IMR-90 (cell line): ENCODE measurements around the gene USH1G. TPM values are rescaled to one million over a fixed set of nuclear protein-coding genes. Genes with fewer than 3 reads are reported as not detected.

Experiments
- ATAC-seq: fragments of 200-7000 bp; cut with Tn5 transposase; 2 replicates; pipeline ENCODE4 v1.9.1; 2020; ENCODE audit warnings: low read depth, mild to moderate bottlenecking, moderate library complexity
- BruUV-seq: library from RNA; stranded (reverse); fragments of 400-500 nt; replicated peaks from 2 replicates; lab custom pipeline; 2021; lab: Mats Ljungman, UMichigan
- CTCF ChIA-PET: fragments of 300-600 bp; formaldehyde crosslinking; extraction: SDS; loops from one replicate; lab custom pipeline; 2021; ENCODE audit warnings: antibody characterized with exemption; lab: Yijun Ruan, JAX
- POLR2A ChIA-PET: fragments of 300-600 bp; sonication (Branson Sonifier 250); formaldehyde crosslinking; loops from one replicate; lab custom pipeline; 2022; ENCODE audit warnings: antibody characterized with exemption; ENCODE audit not compliant: unreplicated experiment; lab: Charles Lee
- DNase-seq: peaks from one replicate; pipeline ENCODE4 v3.0.0; 2013
- H2AFZ ChIP-seq: replicated peaks from 2 replicates; pipeline ENCODE3; 2013; ENCODE audit warnings: low read length, mild to moderate bottlenecking; ENCODE audit not compliant: poor library complexity
- H2AK5ac ChIP-seq: 2 replicates; pipeline ENCODE4 v1.6.1; 2013; ENCODE audit warnings: low read depth, low read length, inconsistent platforms
- H2AK9ac ChIP-seq: replicated peaks from 2 replicates; pipeline ENCODE3; 2013; ENCODE audit warnings: mild to moderate bottlenecking, low read depth, low read length, moderate library complexity; ENCODE audit not compliant: poor library complexity
- H2BK120ac ChIP-seq: 2 replicates; pipeline ENCODE4 v1.6.1; 2013; ENCODE audit warnings: low read depth, low read length, inconsistent platforms
- H2BK15ac ChIP-seq: 3 replicates; pipeline ENCODE4 v1.6.1; 2013; ENCODE audit warnings: low read depth, low read length, inconsistent platforms
- H2BK20ac ChIP-seq: 2 replicates; pipeline ENCODE4 v1.6.1; 2013; ENCODE audit warnings: low read depth, mild to moderate bottlenecking, inconsistent platforms, low read length, moderate library complexity
- H2BK5ac ChIP-seq: 2 replicates; pipeline ENCODE4 v1.6.1; 2013; ENCODE audit warnings: mild to moderate bottlenecking, low read depth, low read length, inconsistent platforms; ENCODE audit not compliant: poor library complexity, severe bottlenecking
- H3K14ac ChIP-seq: replicated peaks from 2 replicates; pipeline ENCODE4 v1.6.1; 2013; ENCODE audit warnings: low read depth, low read length, inconsistent platforms
- H3K18ac ChIP-seq: 2 replicates; pipeline ENCODE4 v1.6.1; 2013; ENCODE audit warnings: low read depth, low read length, control low read depth
- H3K23ac ChIP-seq: 2 replicates; pipeline ENCODE4 v1.6.1; 2013; ENCODE audit warnings: low read depth, low read length, inconsistent platforms
- H3K27ac ChIP-seq: 2 replicates; pipeline ENCODE4 v1.5.1; 2013; ENCODE audit warnings: mild to moderate bottlenecking, control low read depth, low read length; ENCODE audit not compliant: insufficient read depth
- H3K27me3 ChIP-seq: 2 replicates; pipeline ENCODE4 v1.6.1; 2013; ENCODE audit warnings: low read length; ENCODE audit not compliant: control insufficient read depth, insufficient read depth
- H3K36me3 ChIP-seq: 2 replicates; pipeline ENCODE4 v1.6.1; 2013; ENCODE audit warnings: low read length, mixed read lengths; ENCODE audit not compliant: control insufficient read depth, insufficient read depth
- H3K4ac ChIP-seq: 2 replicates; pipeline ENCODE4 v1.6.1; 2013; ENCODE audit warnings: low read depth, low read length, inconsistent platforms
- H3K4me1 ChIP-seq: 2 replicates; pipeline ENCODE4 v1.6.1; 2013; ENCODE audit warnings: low read length, mixed read lengths; ENCODE audit not compliant: control insufficient read depth, insufficient read depth
- H3K4me2 ChIP-seq: 2 replicates; pipeline ENCODE4 v1.6.1; 2013; ENCODE audit warnings: low read depth, mild to moderate bottlenecking, control low read depth, low read length, moderate library complexity
- H3K4me3 ChIP-seq: 2 replicates; pipeline ENCODE4 v1.5.1; 2013; ENCODE audit warnings: low read depth, mild to moderate bottlenecking, control low read depth, low read length, moderate library complexity; ENCODE audit not compliant: insufficient read depth
- H3K56ac ChIP-seq: 2 replicates; pipeline ENCODE4 v1.6.1; 2013; ENCODE audit warnings: low read length, inconsistent platforms; ENCODE audit not compliant: insufficient read depth; ENCODE audit errors: extremely low read depth
- H3K79me1 ChIP-seq, 2 experiments: 2 replicates each; pipeline ENCODE4 v1.6.1; 2013; ENCODE audit warnings: low read length in 2 of 2, inconsistent platforms in 1 of 2, low read depth in 1 of 2
- H3K9ac ChIP-seq: 2 replicates; pipeline ENCODE4 v1.6.1; 2013; ENCODE audit warnings: low read depth, low read length, control low read depth
- H3K9me1 ChIP-seq: 2 replicates; pipeline ENCODE4 v1.6.1; 2013; ENCODE audit warnings: low read length, inconsistent platforms; ENCODE audit not compliant: insufficient read depth
- H3K9me3 ChIP-seq: 2 replicates; pipeline ENCODE4 v1.6.1; 2013; ENCODE audit warnings: low read length; ENCODE audit not compliant: control insufficient read depth, insufficient read depth
- H4K20me1 ChIP-seq: 2 replicates; pipeline ENCODE4 v1.6.1; 2013; ENCODE audit warnings: low read length, inconsistent platforms; ENCODE audit not compliant: insufficient read depth
- H4K5ac ChIP-seq: 2 replicates; pipeline ENCODE4 v1.6.1; 2013; ENCODE audit warnings: mild to moderate bottlenecking, low read depth, low read length, control low read depth
- H4K8ac ChIP-seq, 2 experiments: 2 replicates each; pipeline ENCODE4 v1.6.1; 2013; ENCODE audit warnings: low read depth in 2 of 2, low read length in 2 of 2, control low read depth in 1 of 2, inconsistent platforms in 1 of 2
- H4K91ac ChIP-seq: 2 replicates; pipeline ENCODE4 v1.6.1; 2013; ENCODE audit warnings: low read depth, low read length, inconsistent platforms; ENCODE audit not compliant: insufficient read depth
- BHLHE40 ChIP-seq: fragments of 150-350 bp; IDR thresholded peaks from 2 replicates; pipeline ENCODE4 v1.6.1; 2016; ENCODE audit warnings: mild to moderate bottlenecking, low read depth, low read length
- CEBPB ChIP-seq: IDR thresholded peaks from 2 replicates; pipeline ENCODE4 v1.6.1; 2012; ENCODE audit warnings: low read depth, low read length, improper control_type of control experiment
- CHD1 ChIP-seq: IDR thresholded peaks from 2 replicates; pipeline ENCODE4 v1.6.1; 2012; ENCODE audit warnings: low read depth, low read length, improper control_type of control experiment
- FOS ChIP-seq: fragments of 150-350 bp; IDR thresholded peaks from 2 replicates; pipeline ENCODE4 v1.6.1; 2016; ENCODE audit warnings: low read depth, low read length
- MAFK ChIP-seq: IDR thresholded peaks from 2 replicates; pipeline ENCODE4 v1.6.1; 2012; ENCODE audit warnings: low read depth, low read length, improper control_type of control experiment
- MAZ ChIP-seq: IDR thresholded peaks from 2 replicates; pipeline ENCODE4 v1.6.1; 2012; ENCODE audit warnings: low read depth, mild to moderate bottlenecking, low read length, improper control_type of control experiment, moderate library complexity, borderline replicate concordance
- MXI1 ChIP-seq: IDR thresholded peaks from 2 replicates; pipeline ENCODE4 v1.6.1; 2012; ENCODE audit warnings: low read depth, mild to moderate bottlenecking, low read length, moderate library complexity, borderline replicate concordance
- NFE2L2 ChIP-seq: fragments of 150-350 bp; IDR thresholded peaks from 2 replicates; pipeline ENCODE4 v1.6.1; 2016; ENCODE audit warnings: low read depth, mild to moderate bottlenecking, low read length
- POLR2A ChIP-seq: IDR thresholded peaks from 2 replicates; pipeline ENCODE4 v1.6.1; 2012; ENCODE audit warnings: mild to moderate bottlenecking, low read depth, low read length
- RAD21 ChIP-seq: IDR thresholded peaks from 2 replicates; pipeline ENCODE4 v1.6.1; 2012; ENCODE audit warnings: low read length, improper control_type of control experiment
- RCOR1 ChIP-seq: IDR thresholded peaks from 2 replicates; pipeline ENCODE4 v1.6.1; 2012; ENCODE audit warnings: mild to moderate bottlenecking, low read length, improper control_type of control experiment; ENCODE audit not compliant: insufficient replicate concordance
- RFX5 ChIP-seq: IDR thresholded peaks from 2 replicates; pipeline ENCODE4 v1.8.0; 2012; ENCODE audit warnings: low read depth, mild to moderate bottlenecking, low read length, moderate library complexity
- SMC3 ChIP-seq: fragments of 150-350 bp; IDR thresholded peaks from 2 replicates; pipeline ENCODE4 v1.6.1; 2016; ENCODE audit warnings: low read depth, mild to moderate bottlenecking, antibody characterized with exemption, low read length, moderate library complexity
- WGBS, 2 experiments: methylation state at CpG; one replicate each; pipeline versions ENCODE4 v1.1.5 to v1.1.7; 2013; ENCODE audit warnings: missing lambda C conversion rate in 2 of 2; ENCODE audit not compliant: insufficient read length in 1 of 2; ENCODE audit errors: extremely low coverage in 2 of 2; 5-methylcytosine and 5-hydroxymethylcytosine counted together
- dilution Hi-C: fragments of 300-500 bp; cut with HindIII; formaldehyde crosslinking; loops from one replicate; pipeline ENCODE4 v1.14.3; 2018; ENCODE audit warnings: low sequenced_read_pairs; ENCODE audit not compliant: unreplicated experiment
- in situ Hi-C: fragments of 300-500 bp; cut with MboI; formaldehyde crosslinking; loops from 3 replicates; pipeline ENCODE4 v1.14.3; 2019; ENCODE audit warnings: low sequenced_read_pairs, inconsistent platforms, mixed read lengths
- intact Hi-C: fragments of 100-400 bp; cut with micrococcal nuclease; formaldehyde crosslinking; loops from 2 replicates; pipeline ENCODE4 v1.10.0; 2022
- polyA plus RNA-seq, 3 experiments: library from polyadenylated mRNA; depleted of rRNA; stranded (reverse); fragments of >200 nt; gene quantifications; 2 replicates each; pipeline ENCODE4 v1.2.3, GENCODE V29; 2012; ENCODE audit warnings: low replicate concordance in 1 of 3
- total RNA-seq: library from RNA; depleted of rRNA; stranded (reverse); fragments of >200 nt; gene quantifications from 2 replicates; pipeline ENCODE4 v1.2.3, GENCODE V29; 2012
- TF ChIP-seq, protein P1 (sequence below): conservative IDR thresholded peaks from 2 replicates; pipeline ENCODE4 v1.5.1; 2012; ENCODE audit warnings: mild to moderate bottlenecking, low read depth, low read length, improper control_type of control experiment
- TF ChIP-seq, protein P2 (sequence below): fragments of 150-350 bp; IDR thresholded peaks from 2 replicates; pipeline ENCODE4 v1.6.1; 2017; ENCODE audit warnings: mild to moderate bottlenecking, antibody characterized with exemption, low read length, low read depth
- TF ChIP-seq, protein P3 (sequence below): fragments of 150-350 bp; IDR thresholded peaks from 2 replicates; pipeline ENCODE4 v1.6.1; 2016; ENCODE audit warnings: low read depth, mild to moderate bottlenecking, low read length, moderate library complexity, borderline replicate concordance

Gene USH1G
- total and polyA plus RNA-seq, 2 of the 4 experiments (the other 2 are of a cell fraction): not detected

- in situ Hi-C loops: no loop called here
- Histone ChIP-seq H2BK20ac (no peak overlapping the region), H2BK5ac (no peak overlapping the region), H4K8ac (no peak overlapping the region), H3K27ac (no peak overlapping the region), H3K9me3 (no peaks in the 10 kb centered on the region), H4K5ac (no peak overlapping the region), H4K91ac (no peak overlapping the region), H2BK15ac (no peak overlapping the region), H3K36me3 (no peaks in the 10 kb centered on the region), H3K9me1 (no peaks in the 10 kb centered on the region), H3K23ac (no peak overlapping the region), H2AK5ac (no peak overlapping the region), H3K4ac (no peak overlapping the region), H3K18ac (no peak overlapping the region), H3K14ac (no peak overlapping the region), H3K56ac (no peak overlapping the region), H2AK9ac (no peak overlapping the region), H2AFZ (no peak overlapping the region), H3K4me1 (no peaks in the 10 kb centered on the region), H3K27me3 (peaks cover 60% of the 10 kb centered on the region), H3K4me3 (no peak overlapping the region), H3K79me1 (no peaks in the 10 kb centered on the region), H3K9ac (no peak overlapping the region), H3K4me2 (no peak overlapping the region), H4K20me1 (no peaks in the 10 kb centered on the region), H2BK120ac (no peak overlapping the region)
- intact Hi-C loops: no loop called here
- no peak for ATAC-seq
- dilution Hi-C loops: no loop called here
- no peak for DNase-seq
- BruUV-seq: no TSS peak
- CTCF ChIA-PET: interaction anchor here (0.7 to 1.1 kb wide), 2 partner anchors 34 to 39 kb away, joined by 3 to 7 read pairs; no protein-coding TSS in a partner anchor
- POLR2A ChIA-PET: no interaction called here
- TF ChIP-seq CHD1 (no peak), NFE2L2 (no peak), MXI1 (no peak), SMC3 (no peak), RAD21 (no peak), MAFK (no peak), CEBPB (no peak), RCOR1 (no peak), MAZ (no peak), POLR2A (no peak), RFX5 (no peak), BHLHE40 (no peak), FOS (no peak)
- TF ChIP-seq, protein P1, sequence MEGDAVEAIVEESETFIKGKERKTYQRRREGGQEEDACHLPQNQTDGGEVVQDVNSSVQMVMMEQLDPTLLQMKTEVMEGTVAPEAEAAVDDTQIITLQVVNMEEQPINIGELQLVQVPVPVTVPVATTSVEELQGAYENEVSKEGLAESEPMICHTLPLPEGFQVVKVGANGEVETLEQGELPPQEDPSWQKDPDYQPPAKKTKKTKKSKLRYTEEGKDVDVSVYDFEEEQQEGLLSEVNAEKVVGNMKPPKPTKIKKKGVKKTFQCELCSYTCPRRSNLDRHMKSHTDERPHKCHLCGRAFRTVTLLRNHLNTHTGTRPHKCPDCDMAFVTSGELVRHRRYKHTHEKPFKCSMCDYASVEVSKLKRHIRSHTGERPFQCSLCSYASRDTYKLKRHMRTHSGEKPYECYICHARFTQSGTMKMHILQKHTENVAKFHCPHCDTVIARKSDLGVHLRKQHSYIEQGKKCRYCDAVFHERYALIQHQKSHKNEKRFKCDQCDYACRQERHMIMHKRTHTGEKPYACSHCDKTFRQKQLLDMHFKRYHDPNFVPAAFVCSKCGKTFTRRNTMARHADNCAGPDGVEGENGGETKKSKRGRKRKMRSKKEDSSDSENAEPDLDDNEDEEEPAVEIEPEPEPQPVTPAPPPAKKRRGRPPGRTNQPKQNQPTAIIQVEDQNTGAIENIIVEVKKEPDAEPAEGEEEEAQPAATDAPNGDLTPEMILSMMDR: no peak
- TF ChIP-seq, protein P2, sequence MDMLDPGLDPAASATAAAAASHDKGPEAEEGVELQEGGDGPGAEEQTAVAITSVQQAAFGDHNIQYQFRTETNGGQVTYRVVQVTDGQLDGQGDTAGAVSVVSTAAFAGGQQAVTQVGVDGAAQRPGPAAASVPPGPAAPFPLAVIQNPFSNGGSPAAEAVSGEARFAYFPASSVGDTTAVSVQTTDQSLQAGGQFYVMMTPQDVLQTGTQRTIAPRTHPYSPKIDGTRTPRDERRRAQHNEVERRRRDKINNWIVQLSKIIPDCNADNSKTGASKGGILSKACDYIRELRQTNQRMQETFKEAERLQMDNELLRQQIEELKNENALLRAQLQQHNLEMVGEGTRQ: no peak
- TF ChIP-seq, protein P3, sequence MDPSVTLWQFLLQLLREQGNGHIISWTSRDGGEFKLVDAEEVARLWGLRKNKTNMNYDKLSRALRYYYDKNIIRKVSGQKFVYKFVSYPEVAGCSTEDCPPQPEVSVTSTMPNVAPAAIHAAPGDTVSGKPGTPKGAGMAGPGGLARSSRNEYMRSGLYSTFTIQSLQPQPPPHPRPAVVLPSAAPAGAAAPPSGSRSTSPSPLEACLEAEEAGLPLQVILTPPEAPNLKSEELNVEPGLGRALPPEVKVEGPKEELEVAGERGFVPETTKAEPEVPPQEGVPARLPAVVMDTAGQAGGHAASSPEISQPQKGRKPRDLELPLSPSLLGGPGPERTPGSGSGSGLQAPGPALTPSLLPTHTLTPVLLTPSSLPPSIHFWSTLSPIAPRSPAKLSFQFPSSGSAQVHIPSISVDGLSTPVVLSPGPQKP: no peak
- no CpG with 5 or more reads among the region's 5 CpGs for WGBS, 2 experiments
Measured at GRCh38 chr17:74918906-74919305, 4.1 kb downstream of the USH1G start.
